Left ventricle myocardium inferior (tissue), 1 donor: ENCODE data around the gene CXCL17. TPM values are rescaled to one million over a fixed set of nuclear protein-coding genes. Genes with fewer than 3 reads are reported as not detected.

Source experiments
- DNase-seq: peaks from one replicate; pipeline ENCODE4 v3.0.0-alpha.2; 2020
- H3K27ac ChIP-seq: fragments of 200-600 bp; replicated peaks from 2 replicates; pipeline ENCODE4 v1.8.0; 2021
- H3K27me3 ChIP-seq: fragments of 200-600 bp; 2 replicates; pipeline ENCODE4 v1.8.0; 2021; ENCODE audit warnings: low read depth
- H3K36me3 ChIP-seq: fragments of 200-600 bp; 2 replicates; pipeline ENCODE4 v1.8.0; 2021
- H3K4me1 ChIP-seq: fragments of 200-600 bp; 2 replicates; pipeline ENCODE4 v1.8.0; 2021
- H3K4me3 ChIP-seq: fragments of 200-600 bp; 2 replicates; pipeline ENCODE4 v1.8.0; 2021; ENCODE audit warnings: mild to moderate bottlenecking, moderate library complexity
- H3K9me3 ChIP-seq: fragments of 200-600 bp; replicated peaks from 2 replicates; pipeline ENCODE4 v1.8.0; 2021
- intact Hi-C: fragments of 100-400 bp; cut with micrococcal nuclease; formaldehyde crosslinking; loops from one replicate; pipeline ENCODE4 v1.11.0; 2022
- total RNA-seq: library from RNA; stranded (reverse); fragmentation: NEBNext Ultra II Directional; extraction: Animal tissue kit (Norgen Biotek cat#: 25700); gene quantifications from one replicate; pipeline ENCODE4 v1.2.1, GENCODE V29; 2021
- TF ChIP-seq, protein P1 (sequence below): fragments of 200-600 bp; IDR thresholded peaks from 2 replicates; pipeline ENCODE4 v1.8.0; 2021; ENCODE audit warnings: antibody characterized with exemption, mild to moderate bottlenecking, borderline replicate concordance
- donor health status: DM: no; HTN: yes; CAD: no; lungs with severe emphysema.

Gene CXCL17
- total RNA-seq, 1 donor from 2014 or later: not detected

DNA sequence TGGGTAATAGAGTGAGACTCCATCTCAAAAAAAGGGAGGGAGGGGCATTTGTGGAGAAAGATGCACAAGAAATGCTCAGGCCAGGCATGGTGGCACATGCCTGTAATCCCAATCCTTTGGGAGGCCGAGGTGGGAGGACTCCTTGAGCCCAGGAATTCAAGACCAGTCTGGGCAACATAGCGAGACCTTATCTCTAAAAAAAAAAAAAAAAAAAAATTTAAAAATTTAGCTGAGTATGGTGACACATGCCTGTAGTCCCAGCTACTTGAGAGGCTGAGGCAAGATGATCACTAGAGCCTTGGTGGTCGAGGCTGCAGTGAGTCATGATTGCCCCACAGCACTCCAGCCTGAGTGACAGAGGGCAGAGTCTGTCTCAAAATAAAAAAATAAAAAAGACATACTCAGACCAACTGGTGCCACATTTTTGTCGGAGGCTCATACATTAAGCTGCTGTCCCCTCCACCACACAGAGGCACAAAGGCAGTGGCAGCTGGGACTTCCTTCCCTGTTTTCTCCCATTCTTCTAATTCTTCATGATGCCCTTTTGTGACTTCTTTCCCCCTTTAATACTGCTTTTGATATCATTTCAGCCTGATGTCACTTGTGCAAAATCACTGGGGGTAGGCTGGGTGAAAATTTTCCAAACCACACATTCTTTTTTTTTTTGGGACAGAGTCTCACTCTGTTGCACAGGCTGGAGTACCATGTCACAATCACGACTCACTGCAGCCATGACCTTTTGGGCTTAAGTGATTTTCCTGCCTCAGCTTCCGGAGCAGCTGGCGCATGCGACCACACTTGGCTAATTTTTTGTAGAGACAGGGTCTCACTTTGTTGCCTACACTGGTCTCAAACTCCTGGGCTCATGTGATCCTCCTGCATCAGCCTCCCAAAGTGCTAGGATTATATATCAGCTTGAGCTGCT is 26.8 kb upstream of the CXCL17 start:
- DNase-seq: no peak
- TF ChIP-seq, protein P1, sequence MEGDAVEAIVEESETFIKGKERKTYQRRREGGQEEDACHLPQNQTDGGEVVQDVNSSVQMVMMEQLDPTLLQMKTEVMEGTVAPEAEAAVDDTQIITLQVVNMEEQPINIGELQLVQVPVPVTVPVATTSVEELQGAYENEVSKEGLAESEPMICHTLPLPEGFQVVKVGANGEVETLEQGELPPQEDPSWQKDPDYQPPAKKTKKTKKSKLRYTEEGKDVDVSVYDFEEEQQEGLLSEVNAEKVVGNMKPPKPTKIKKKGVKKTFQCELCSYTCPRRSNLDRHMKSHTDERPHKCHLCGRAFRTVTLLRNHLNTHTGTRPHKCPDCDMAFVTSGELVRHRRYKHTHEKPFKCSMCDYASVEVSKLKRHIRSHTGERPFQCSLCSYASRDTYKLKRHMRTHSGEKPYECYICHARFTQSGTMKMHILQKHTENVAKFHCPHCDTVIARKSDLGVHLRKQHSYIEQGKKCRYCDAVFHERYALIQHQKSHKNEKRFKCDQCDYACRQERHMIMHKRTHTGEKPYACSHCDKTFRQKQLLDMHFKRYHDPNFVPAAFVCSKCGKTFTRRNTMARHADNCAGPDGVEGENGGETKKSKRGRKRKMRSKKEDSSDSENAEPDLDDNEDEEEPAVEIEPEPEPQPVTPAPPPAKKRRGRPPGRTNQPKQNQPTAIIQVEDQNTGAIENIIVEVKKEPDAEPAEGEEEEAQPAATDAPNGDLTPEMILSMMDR: no peak
- intact Hi-C loops: no loop called here
- Histone ChIP-seq H3K4me1 (peaks cover 21% of the 10 kb centered on the region), H3K9me3 (no peaks in the 10 kb centered on the region), H3K4me3 (no peak overlapping the region), H3K27ac (no peak overlapping the region), H3K27me3 (peaks cover 9% of the 10 kb centered on the region), H3K36me3 (no peaks in the 10 kb centered on the region)

DNA sequence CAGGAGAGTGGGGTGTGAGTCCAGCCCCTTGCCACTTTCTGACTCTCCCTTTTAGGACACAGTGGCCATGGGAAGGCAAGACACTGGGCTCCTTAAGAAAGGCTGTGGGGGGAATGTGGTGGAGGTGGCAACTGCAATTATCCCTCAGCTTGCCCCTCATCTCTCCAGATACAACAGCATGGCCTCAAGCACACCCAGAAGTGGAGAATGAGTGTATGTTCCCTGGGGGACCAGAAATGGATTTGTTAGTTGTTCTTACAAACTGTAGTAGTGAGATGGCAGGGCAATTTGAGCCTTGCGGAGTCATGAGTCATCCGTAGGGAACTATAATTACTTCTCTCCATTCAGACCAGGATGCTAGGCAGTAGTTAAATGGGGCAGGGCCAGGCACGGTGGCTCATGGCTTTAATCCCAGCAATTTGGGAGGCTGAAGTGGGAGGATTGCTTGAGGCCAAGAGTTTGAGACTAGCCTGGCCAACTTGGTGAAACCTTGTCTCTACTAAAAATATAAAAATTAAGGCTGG is 25.6 kb upstream of the CXCL17 start:
- DNase-seq: no peak
- Histone ChIP-seq H3K27me3 (peaks cover 9% of the 10 kb centered on the region), H3K4me1 (peaks cover 21% of the 10 kb centered on the region), H3K27ac (no peak overlapping the region), H3K4me3 (no peak overlapping the region), H3K9me3 (no peaks in the 10 kb centered on the region), H3K36me3 (no peaks in the 10 kb centered on the region)
- intact Hi-C loops: no loop called here
- TF ChIP-seq, protein P1: no peak

GRCh38 chr19:42467183-42467760 is 24.5 kb upstream of the CXCL17 start:
- H3K27ac ChIP-seq: peak overlapping the region; percentile 78
- H3K9me3 ChIP-seq: no peaks in the 10 kb centered on the region
- H3K4me3 ChIP-seq: no peak overlapping the region
- H3K27me3 ChIP-seq: peaks cover 6% of the 10 kb centered on the region
- no peak for DNase-seq
- H3K4me1 ChIP-seq: peaks cover 21% of the 10 kb centered on the region
- no peaks in the 10 kb centered on the region for H3K36me3 ChIP-seq
- intact Hi-C loops: no loop called here
- TF ChIP-seq, protein P1: no peak

DNA sequence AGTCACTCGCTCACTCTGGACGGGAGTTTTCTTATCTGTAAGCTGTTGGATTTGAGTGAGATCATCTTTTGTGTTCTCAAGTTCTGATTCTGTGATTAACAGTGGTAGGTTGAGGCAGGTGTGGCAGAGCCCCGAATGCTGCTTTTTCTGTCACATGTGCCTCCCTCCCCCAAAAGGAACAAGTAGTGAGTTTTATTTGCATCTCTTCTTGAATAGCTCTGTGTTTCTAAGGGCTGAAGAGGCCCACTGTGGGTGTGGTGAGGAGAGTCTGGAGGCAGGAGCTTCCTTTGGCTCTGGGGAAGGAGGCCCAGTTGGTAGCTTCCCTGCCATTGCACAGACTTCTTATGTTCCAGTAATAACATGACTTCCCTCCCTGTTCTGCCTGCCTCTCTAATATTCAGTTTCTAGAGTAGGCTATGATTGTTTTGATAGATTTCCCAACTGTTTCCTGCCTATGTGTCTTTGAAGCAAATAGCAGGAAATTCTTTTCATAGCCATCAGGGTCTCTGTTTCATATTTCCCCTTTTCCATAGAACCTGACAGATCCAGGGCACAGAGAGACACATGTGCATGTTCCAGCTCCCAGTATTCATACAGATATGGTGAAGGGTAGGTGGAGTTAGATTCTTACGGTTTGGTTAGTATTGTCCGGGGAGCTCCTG is 23.9 kb upstream of the CXCL17 start:
- TF ChIP-seq, protein P1: no peak
- no peaks in the 10 kb centered on the region for H3K9me3 ChIP-seq
- no peak overlapping the region for H3K4me3 ChIP-seq
- no peaks in the 10 kb centered on the region for H3K36me3 ChIP-seq
- H3K27me3 ChIP-seq: peaks cover 3% of the 10 kb centered on the region
- DNase-seq: no peak
- intact Hi-C loops: no loop called here
- H3K4me1 ChIP-seq: peaks cover 21% of the 10 kb centered on the region
- H3K27ac ChIP-seq: peak overlapping the region; percentile 78

GRCh38 chr19:42465827-42466280 is 23.1 kb upstream of the CXCL17 start:
- Histone ChIP-seq H3K4me1 (peaks cover 27% of the 10 kb centered on the region), H3K9me3 (no peaks in the 10 kb centered on the region), H3K27ac (peak overlapping the region; percentile 78), H3K4me3 (no peak overlapping the region), H3K27me3 (no peaks in the 10 kb centered on the region), H3K36me3 (no peaks in the 10 kb centered on the region)
- no peak for DNase-seq
- intact Hi-C loops: no loop called here
- TF ChIP-seq, protein P1: no peak
